ENCODE data around the gene MLLT3. TPM values are rescaled to one million over a fixed set of nuclear protein-coding genes. Genes with fewer than 3 reads are reported as not detected.

The MLLT3 gene
- total and polyA plus RNA-seq, 2 of the 13 experiments (the other 11 are each of a cell fraction or from before 2014, with no cell fraction given) = 12.3 to 12.6 TPM

GRCh38 chr9:20418485-20418884, 203.8 kb downstream of the MLLT3 start:
- Histone ChIP-seq H3K4me3 (replicated peaks in 1 of 3; ENCODE audit: insufficient read depth in 1 of 3, low read depth in 2 of 3, low read length in 3 of 3) (no peak overlapping the region), H3K4me1 (ENCODE audit: insufficient read depth, low read length) (no peaks in the 10 kb centered on the region), H3K4me2 (ENCODE audit: low read depth, low read length) (no peak overlapping the region), H3K79me2 (ENCODE audit: insufficient read depth, low read length) (no peaks in the 10 kb centered on the region), H3K27ac (ENCODE audit: extremely low read length, insufficient read depth, low read length) (no peak overlapping the region), H4K20me1 (ENCODE audit: insufficient read depth, low read length) (no peaks in the 10 kb centered on the region), H3K27me3 (ENCODE audit: control insufficient read depth in 1 of 2, insufficient read depth in 2 of 2, low read length in 2 of 2) (no peaks in the 10 kb centered on the region), H3K9ac (ENCODE audit: insufficient read depth, low read depth, low read length) (no peak overlapping the region), H3K9me3 (ENCODE audit: low read length) (no peaks in the 10 kb centered on the region), H3K36me3 (replicated peaks in 1 of 2; ENCODE audit: control insufficient read depth in 1 of 2, insufficient read depth in 2 of 2, low read length in 2 of 2) (no peaks in the 10 kb centered on the region), H2AFZ (ENCODE audit: low read length) (no peak overlapping the region)
- ATAC-seq (no peak), DNase-seq (ENCODE audit: low spot score) (no peak), FAIRE-seq (no peak)
- 54% methylated on average over 7 of the region's 7 CpGs for WGBS (ENCODE audit: low lambda C conversion rate)
- no peak for TF ChIP-seq ZHX1 (CRISPR knock-in tag; IDR thresholded peaks at IDR 0.05; ENCODE audit: low read depth)
- no peak for TF ChIP-seq MEIS1 (CRISPR knock-in tag; IDR thresholded peaks at IDR 0.05; ENCODE audit: borderline replicate concordance)
- peak; percentile 59; the same call in 1 of the 2 replicates for TF ChIP-seq ZNF121 (CRISPR knock-in tag; IDR thresholded peaks at IDR 0.05)
- no peak for TF ChIP-seq ZNF883 (CRISPR knock-in tag; IDR thresholded peaks at IDR 0.05; ENCODE audit: not compliant biosample characterization)
- no peak for TF ChIP-seq ZMYM2 (CRISPR knock-in tag; IDR thresholded peaks at IDR 0.05)
- ChIA-PET CTCF (ENCODE audit: low intra/inter-chr PET ratio, low total read pairs) (no interaction called here), POLR2A (no interaction called here)
- BruUV-seq (replicated peaks) = no TSS peak
- intact Hi-C loops (cut with micrococcal nuclease; ENCODE audit: unreplicated experiment) = no loop called here
- in situ Hi-C loops (cut with HindIII; ENCODE audit: extremely low pct_ligation_motif_present, low pct_unique_long_range_greater_than_20kb) = no loop called here

Data from HepG2 (cell line).